ENCODE data around the gene FERD3L.

DNA sequence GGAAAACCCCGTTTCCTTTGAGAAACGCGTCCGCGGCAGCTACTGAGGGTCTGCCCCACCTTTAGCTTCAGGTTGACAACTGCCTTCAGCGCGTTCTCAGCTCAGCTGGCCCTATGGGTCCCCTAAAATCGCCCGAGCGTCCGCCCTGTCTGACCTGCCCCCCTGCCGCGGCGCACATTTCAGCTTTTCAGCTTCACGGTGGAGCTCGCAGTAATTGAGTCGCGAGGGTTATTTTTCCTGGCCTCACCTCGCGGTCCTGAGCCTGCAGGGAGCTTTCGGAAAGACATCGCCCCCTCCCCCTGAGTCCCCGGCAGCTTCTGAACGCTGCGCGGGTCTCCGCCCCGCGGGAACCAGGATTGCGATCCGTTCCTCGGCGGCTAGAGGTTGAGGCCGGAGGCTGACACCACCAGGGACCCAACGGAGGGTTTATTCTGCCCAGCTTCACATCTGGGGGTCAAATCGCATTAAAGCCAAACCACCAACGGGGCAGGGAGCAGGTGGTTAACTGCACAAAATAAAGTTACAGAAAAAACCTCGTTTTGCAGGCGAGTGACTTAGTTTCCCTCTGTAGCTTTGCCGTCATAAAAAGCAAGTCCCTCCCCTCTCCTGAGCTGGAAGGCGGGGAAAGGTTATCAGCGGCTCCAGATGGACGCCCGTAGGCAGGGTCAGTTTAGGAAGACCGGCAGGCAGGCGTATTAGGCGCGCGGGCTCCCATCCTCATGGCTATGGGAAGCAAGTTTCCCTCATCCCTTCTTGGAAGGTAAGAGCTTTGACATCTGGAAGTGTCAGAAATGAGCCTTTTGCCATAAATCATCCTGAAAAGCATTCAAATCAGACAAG lies 38.8 kb downstream of the FERD3L start:
- TF ChIP-seq, protein P1, sequence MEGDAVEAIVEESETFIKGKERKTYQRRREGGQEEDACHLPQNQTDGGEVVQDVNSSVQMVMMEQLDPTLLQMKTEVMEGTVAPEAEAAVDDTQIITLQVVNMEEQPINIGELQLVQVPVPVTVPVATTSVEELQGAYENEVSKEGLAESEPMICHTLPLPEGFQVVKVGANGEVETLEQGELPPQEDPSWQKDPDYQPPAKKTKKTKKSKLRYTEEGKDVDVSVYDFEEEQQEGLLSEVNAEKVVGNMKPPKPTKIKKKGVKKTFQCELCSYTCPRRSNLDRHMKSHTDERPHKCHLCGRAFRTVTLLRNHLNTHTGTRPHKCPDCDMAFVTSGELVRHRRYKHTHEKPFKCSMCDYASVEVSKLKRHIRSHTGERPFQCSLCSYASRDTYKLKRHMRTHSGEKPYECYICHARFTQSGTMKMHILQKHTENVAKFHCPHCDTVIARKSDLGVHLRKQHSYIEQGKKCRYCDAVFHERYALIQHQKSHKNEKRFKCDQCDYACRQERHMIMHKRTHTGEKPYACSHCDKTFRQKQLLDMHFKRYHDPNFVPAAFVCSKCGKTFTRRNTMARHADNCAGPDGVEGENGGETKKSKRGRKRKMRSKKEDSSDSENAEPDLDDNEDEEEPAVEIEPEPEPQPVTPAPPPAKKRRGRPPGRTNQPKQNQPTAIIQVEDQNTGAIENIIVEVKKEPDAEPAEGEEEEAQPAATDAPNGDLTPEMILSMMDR (IDR thresholded peaks at IDR 0.05), result no peak
- TF ChIP-seq EP300 (IDR thresholded peaks at IDR 0.05) (no peak), POLR2A (IDR thresholded peaks at IDR 0.05) (no peak)

Measured in ovary (tissue), 3 donors.